Osteoblast (primary cell): ENCODE measurements around the gene HARBI1. TPM values are rescaled to one million over a fixed set of nuclear protein-coding genes. Genes with fewer than 3 reads are reported as not detected.

ENCODE experiments used
- DNase-seq: peaks from one replicate; pipeline ENCODE4 v3.0.0; 2011; ENCODE audit warnings: low spot score, mixed read lengths; ENCODE audit not compliant: insufficient read length; ENCODE audit errors: missing footprints
- H2AFZ ChIP-seq: 2 replicates; pipeline ENCODE4 v1.6.0; 2011; ENCODE audit warnings: mild to moderate bottlenecking, low read length
- H3K27ac ChIP-seq: 2 replicates; pipeline ENCODE4 v1.5.1; 2011; ENCODE audit warnings: mild to moderate bottlenecking, low read depth, low read length, moderate library complexity
- H3K27me3 ChIP-seq: 2 replicates; pipeline ENCODE4 v1.6.0; 2012; ENCODE audit warnings: mild to moderate bottlenecking, control low read depth, inconsistent platforms, low read length, moderate library complexity; ENCODE audit not compliant: insufficient read depth
- H3K36me3 ChIP-seq: 2 replicates; pipeline ENCODE4 v1.5.1; 2011; ENCODE audit warnings: mild to moderate bottlenecking, low read length, control low read depth, moderate library complexity; ENCODE audit not compliant: insufficient read depth
- H3K4me1 ChIP-seq: 2 replicates; pipeline ENCODE4 v1.5.1; 2011; ENCODE audit warnings: mild to moderate bottlenecking, low read length, control low read depth, moderate library complexity; ENCODE audit not compliant: insufficient read depth
- H3K4me2 ChIP-seq: 2 replicates; pipeline ENCODE4 v1.6.0; 2011; ENCODE audit warnings: mild to moderate bottlenecking, low read length; ENCODE audit not compliant: insufficient read depth
- H3K4me3 ChIP-seq: fragments of 200-600 bp; sonication (generic); 3 replicates; pipeline ENCODE4 v1.5.1; 2012; ENCODE audit warnings: mild to moderate bottlenecking, low read length, inconsistent platforms; ENCODE audit not compliant: insufficient read depth
- H3K79me2 ChIP-seq: 2 replicates; pipeline ENCODE4 v1.6.0; 2012; ENCODE audit warnings: mild to moderate bottlenecking, low read length, control low read depth, inconsistent platforms; ENCODE audit not compliant: insufficient read depth
- H3K9me3 ChIP-seq: 2 replicates; pipeline ENCODE4 v1.5.1; 2011; ENCODE audit warnings: low read depth, low read length, control low read depth
- H4K20me1 ChIP-seq: 2 replicates; pipeline ENCODE4 v1.6.0; 2012; ENCODE audit warnings: mild to moderate bottlenecking, low read length, control low read depth; ENCODE audit not compliant: insufficient read depth
- CTCF ChIP-seq: IDR thresholded peaks from 2 replicates; pipeline ENCODE4 v1.5.1; 2011; ENCODE audit warnings: mild to moderate bottlenecking, low read depth, low read length, moderate library complexity; ENCODE audit errors: extremely low read depth
- total RNA-seq: library from RNA; depleted of rRNA; stranded (reverse); fragments of >200 nt; gene quantifications from 2 replicates; pipeline ENCODE4 v1.2.3, GENCODE V29; 2012

The HARBI1 gene
- total RNA-seq, 1 donor: 5.8 TPM

- TF ChIP-seq CTCF: no peak
- Histone ChIP-seq H3K27me3 (no peaks in the 10 kb centered on the region), H3K27ac (no peak overlapping the region), H3K4me3 (no peak overlapping the region), H3K4me1 (peaks cover 9% of the 10 kb centered on the region), H4K20me1 (no peaks in the 10 kb centered on the region), H2AFZ (no peak overlapping the region), H3K79me2 (no peaks in the 10 kb centered on the region), H3K36me3 (no peaks in the 10 kb centered on the region), H3K4me2 (no peak overlapping the region), H3K9me3 (no peaks in the 10 kb centered on the region)
- DNase-seq: peak; percentile 31
These were observed 15.9 kb downstream of the HARBI1 start for GRCh38 chr11:46601129-46601528.

DNA sequence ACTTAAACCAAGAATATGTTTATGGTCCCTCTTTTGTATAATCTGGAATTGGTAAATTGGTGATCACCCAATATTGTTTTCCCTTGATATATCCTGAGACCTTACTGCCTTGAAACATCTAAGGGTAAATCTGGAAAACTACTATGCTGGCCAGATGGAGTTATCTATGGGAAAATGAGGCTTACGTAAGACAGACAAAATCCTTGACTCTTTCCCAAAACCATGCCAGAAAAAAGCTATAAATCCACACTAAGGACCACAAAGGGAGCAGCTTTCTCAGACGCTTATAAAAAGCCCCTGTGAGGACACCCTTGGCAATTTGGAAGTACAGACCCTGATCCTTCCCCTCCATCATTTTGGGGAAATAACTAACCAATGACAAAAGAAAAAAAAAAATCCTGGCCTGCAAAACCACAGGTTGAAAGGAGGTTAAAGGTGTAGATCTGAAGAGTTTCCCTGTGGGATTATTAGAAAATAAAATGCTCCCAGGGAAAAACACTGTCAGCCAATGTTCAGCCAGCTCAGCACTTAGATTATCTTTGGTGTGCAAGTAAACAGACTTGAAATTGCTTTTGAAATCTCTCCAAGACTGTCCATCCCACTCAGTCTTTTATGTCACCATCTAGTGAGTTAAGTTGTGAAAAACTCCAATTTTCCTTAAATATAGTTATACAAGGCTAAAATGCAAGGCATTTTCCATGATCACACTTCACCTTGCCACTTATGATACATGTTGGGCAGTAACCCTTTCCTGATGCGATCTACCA is 16.6 kb downstream of the HARBI1 start:
- no peak for TF ChIP-seq CTCF
- Histone ChIP-seq H3K79me2 (no peaks in the 10 kb centered on the region), H4K20me1 (no peaks in the 10 kb centered on the region), H3K27me3 (no peaks in the 10 kb centered on the region), H3K9me3 (no peaks in the 10 kb centered on the region), H2AFZ (no peak overlapping the region), H3K27ac (no peak overlapping the region), H3K36me3 (no peaks in the 10 kb centered on the region), H3K4me2 (no peak overlapping the region), H3K4me3 (no peak overlapping the region), H3K4me1 (peaks cover 9% of the 10 kb centered on the region)
- no peak for DNase-seq

GRCh38 chr11:46599340-46600193 is 17.5 kb downstream of the HARBI1 start:
- no peak for DNase-seq

More at GRCh38 chr11:46599340-46600193, 17.5 kb downstream of the HARBI1 start:
- Histone ChIP-seq H3K4me1 (peaks cover 9% of the 10 kb centered on the region), H2AFZ (no peak overlapping the region), H3K27me3 (no peaks in the 10 kb centered on the region), H3K79me2 (no peaks in the 10 kb centered on the region), H4K20me1 (no peaks in the 10 kb centered on the region), H3K36me3 (no peaks in the 10 kb centered on the region), H3K27ac (no peak overlapping the region), H3K4me2 (no peak overlapping the region), H3K9me3 (no peaks in the 10 kb centered on the region), H3K4me3 (no peak overlapping the region)
- no peak for TF ChIP-seq CTCF
